Measurements from ENCODE around the gene MAP4.

- TF ChIP-seq CTCF (IDR thresholded peaks at IDR 0.05 in 8 of 11, conservative IDR thresholded peaks at IDR 0.05 in 3 of 11) = no peak
- no peak for TF ChIP-seq POLR2A (IDR thresholded peaks at IDR 0.05)
- no peak for TF ChIP-seq POLR2AphosphoS5 (IDR thresholded peaks at IDR 0.05)
Observed at GRCh38 chr3:48038971-48039481, 22.8 kb upstream of the MAP4 start.
